Stomach (tissue), 4 donors: ENCODE data around the gene BPIFB6.

Experiments used
- POLR2A ChIP-seq, 4 donors: fragments of 450-650 bp; IDR thresholded peaks; one replicate each; pipeline ENCODE4 v1.6.1; 2016; ENCODE audit warnings: antibody characterized with exemption in 4 of 4, control low read depth in 2 of 4, mild to moderate bottlenecking in 1 of 4, moderate library complexity in 1 of 4
- TF ChIP-seq, protein P1 (sequence below), 7 experiments: fragments of 450-650 bp in 4 of 7; fragments of 200-600 bp in 3 of 7; sonication (generic) in 3 of 7; IDR thresholded peaks; one replicate each; pipeline ENCODE4 v1.5.1; 2016 to 2019; ENCODE audit warnings: antibody characterized with exemption in 7 of 7, control low read depth in 2 of 7, mild to moderate bottlenecking in 1 of 7

GRCh38 chr20:33059136-33059535 is 27.7 kb downstream of the BPIFB6 start:
- TF ChIP-seq, protein P1, sequence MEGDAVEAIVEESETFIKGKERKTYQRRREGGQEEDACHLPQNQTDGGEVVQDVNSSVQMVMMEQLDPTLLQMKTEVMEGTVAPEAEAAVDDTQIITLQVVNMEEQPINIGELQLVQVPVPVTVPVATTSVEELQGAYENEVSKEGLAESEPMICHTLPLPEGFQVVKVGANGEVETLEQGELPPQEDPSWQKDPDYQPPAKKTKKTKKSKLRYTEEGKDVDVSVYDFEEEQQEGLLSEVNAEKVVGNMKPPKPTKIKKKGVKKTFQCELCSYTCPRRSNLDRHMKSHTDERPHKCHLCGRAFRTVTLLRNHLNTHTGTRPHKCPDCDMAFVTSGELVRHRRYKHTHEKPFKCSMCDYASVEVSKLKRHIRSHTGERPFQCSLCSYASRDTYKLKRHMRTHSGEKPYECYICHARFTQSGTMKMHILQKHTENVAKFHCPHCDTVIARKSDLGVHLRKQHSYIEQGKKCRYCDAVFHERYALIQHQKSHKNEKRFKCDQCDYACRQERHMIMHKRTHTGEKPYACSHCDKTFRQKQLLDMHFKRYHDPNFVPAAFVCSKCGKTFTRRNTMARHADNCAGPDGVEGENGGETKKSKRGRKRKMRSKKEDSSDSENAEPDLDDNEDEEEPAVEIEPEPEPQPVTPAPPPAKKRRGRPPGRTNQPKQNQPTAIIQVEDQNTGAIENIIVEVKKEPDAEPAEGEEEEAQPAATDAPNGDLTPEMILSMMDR (IDR thresholded peaks at IDR 0.05): no peak
- TF ChIP-seq POLR2A (IDR thresholded peaks at IDR 0.05): no peak
